ENCODE results near the gene DLK2. TPM values are rescaled to one million over a fixed set of nuclear protein-coding genes. Genes with fewer than 3 reads are reported as not detected.
"Not testable (repeated sequence)": the region's sequence is repeated elsewhere in the genome, so short reads cannot be mapped to it uniquely, and the experiment has no call there.

Gene DLK2
- total RNA-seq, 2 experiments from 2014 or later: 1.0 to 1.1 TPM

DNA sequence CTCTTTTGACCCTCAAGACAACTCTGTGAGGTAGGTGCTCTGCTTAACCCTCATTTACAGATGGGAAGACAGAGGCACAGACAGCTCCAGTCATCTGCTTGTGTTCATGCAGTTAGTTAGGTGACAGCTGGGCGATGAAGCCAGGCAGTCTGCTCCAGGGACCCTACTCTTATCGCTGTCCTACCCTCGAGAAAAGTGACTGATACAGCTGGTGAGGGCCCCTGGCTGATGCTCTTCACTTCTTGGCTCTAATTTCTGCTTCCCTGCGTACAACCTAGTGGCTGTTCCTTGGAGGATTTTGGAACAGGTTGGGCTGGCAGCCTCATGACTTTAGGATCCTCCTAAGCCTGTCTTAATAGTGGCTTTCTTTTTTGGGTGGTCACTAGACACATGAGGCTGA, 12.9 kb upstream of the DLK2 start:
- ChIA-PET CTCF (no interaction called here), POLR2A (no interaction called here)
- DNase-seq (no peak), ATAC-seq (no peak)
- H3K4me3 Mint-ChIP-seq: no peak overlapping the region
- intact Hi-C loops (cut with micrococcal nuclease): no loop called here
- TF ChIP-seq, protein P1, sequence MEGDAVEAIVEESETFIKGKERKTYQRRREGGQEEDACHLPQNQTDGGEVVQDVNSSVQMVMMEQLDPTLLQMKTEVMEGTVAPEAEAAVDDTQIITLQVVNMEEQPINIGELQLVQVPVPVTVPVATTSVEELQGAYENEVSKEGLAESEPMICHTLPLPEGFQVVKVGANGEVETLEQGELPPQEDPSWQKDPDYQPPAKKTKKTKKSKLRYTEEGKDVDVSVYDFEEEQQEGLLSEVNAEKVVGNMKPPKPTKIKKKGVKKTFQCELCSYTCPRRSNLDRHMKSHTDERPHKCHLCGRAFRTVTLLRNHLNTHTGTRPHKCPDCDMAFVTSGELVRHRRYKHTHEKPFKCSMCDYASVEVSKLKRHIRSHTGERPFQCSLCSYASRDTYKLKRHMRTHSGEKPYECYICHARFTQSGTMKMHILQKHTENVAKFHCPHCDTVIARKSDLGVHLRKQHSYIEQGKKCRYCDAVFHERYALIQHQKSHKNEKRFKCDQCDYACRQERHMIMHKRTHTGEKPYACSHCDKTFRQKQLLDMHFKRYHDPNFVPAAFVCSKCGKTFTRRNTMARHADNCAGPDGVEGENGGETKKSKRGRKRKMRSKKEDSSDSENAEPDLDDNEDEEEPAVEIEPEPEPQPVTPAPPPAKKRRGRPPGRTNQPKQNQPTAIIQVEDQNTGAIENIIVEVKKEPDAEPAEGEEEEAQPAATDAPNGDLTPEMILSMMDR (IDR thresholded peaks at IDR 0.05): no peak
- peaks cover 18% of the 10 kb centered on the region for H3K27me3 Mint-ChIP-seq
- no peaks in the 10 kb centered on the region for H3K36me3 Mint-ChIP-seq (ENCODE audit: low read depth)
- no peaks in the 10 kb centered on the region for H3K4me1 Mint-ChIP-seq (ENCODE audit: low read depth)
- no peak overlapping the region for H3K27ac Mint-ChIP-seq
- no peaks in the 10 kb centered on the region for H3K9me3 Mint-ChIP-seq

DNA sequence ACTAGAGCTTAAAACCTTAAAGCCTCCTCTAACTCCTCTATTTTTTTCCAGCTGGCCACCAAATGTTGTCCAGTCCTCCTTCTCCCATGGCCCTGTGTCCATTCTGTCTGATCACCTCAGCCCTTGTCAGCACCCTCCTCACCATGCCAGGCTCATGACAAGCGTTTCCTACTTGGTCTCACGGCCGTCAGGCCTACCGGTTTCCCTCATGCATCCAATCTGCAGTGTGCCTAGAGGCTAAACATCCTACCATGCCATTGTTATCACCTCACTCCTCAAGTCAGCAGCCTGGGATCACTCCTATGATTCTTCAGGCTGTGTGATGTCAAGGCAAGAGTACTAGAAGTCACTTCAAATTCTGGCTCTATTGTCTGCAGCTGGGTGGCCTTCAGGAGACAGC, 12.4 kb upstream of the DLK2 start:
- no peaks in the 10 kb centered on the region for H3K4me1 Mint-ChIP-seq (ENCODE audit: low read depth)
- H3K27me3 Mint-ChIP-seq: peaks cover 18% of the 10 kb centered on the region
- ATAC-seq (no peak), DNase-seq (no peak)
- H3K9me3 Mint-ChIP-seq: no peaks in the 10 kb centered on the region
- TF ChIP-seq, protein P1 (IDR thresholded peaks at IDR 0.05): no peak
- ChIA-PET CTCF (interaction anchor here (0.8 kb wide), 1 partner anchor 39 kb away, joined by 3 read pairs; no protein-coding TSS in a partner anchor), POLR2A (no interaction called here)
- H3K27ac Mint-ChIP-seq: no peak overlapping the region
- H3K4me3 Mint-ChIP-seq: no peak overlapping the region
- intact Hi-C loops (cut with micrococcal nuclease): no loop called here
- no peaks in the 10 kb centered on the region for H3K36me3 Mint-ChIP-seq (ENCODE audit: low read depth)

DNA sequence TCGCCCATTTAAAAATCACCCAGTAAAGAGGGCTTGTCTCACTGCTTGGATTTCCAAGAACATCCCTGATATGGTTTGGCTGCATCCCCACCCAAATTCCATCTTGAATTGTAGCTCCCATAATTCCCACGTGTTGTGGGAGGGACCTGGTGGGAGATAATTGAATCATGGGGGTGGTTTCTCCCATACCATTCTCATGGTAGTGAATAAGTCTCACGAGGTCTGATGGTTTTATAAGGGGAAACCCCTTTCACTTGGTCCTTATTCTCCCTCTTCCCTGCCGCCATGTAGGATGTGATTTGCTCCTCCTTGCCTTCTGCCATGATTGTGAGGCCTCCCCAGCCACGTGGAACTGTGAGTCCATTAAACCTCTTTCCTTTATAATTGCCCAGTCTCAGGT, 11.9 kb upstream of the DLK2 start:
- H3K27ac Mint-ChIP-seq; H3K4me1 Mint-ChIP-seq (ENCODE audit: low read depth): not testable (repeated sequence)

DNA sequence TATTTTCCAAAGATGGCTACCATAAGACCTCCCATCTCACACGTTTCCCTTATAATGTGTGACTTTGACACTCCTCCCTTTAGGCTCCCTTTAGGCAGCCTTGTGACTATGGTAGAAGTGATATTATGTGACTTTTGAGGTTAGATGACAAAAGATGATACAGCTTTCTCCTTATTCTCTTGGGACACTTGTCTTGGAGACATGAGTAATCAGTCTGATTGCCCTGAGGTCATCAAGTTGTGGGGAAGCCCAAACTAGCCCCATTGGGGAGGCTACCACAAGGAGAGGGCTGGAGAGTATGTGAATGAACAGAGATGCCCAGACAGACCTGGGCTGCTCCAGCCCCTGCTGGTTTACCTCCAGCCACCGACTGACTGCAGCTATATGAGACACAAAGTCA, 10.6 kb upstream of the DLK2 start:
- Mint-ChIP-seq H3K4me3 (no peak overlapping the region), H3K27me3 (peaks cover 26% of the 10 kb centered on the region), H3K9me3 (no peaks in the 10 kb centered on the region), H3K36me3 (ENCODE audit: low read depth) (no peaks in the 10 kb centered on the region), H3K27ac (no peak overlapping the region), H3K4me1 (ENCODE audit: low read depth) (no peaks in the 10 kb centered on the region)
- TF ChIP-seq, protein P1 (IDR thresholded peaks at IDR 0.05): no peak
- intact Hi-C loops (cut with micrococcal nuclease): no loop called here
- DNase-seq: no peak
- CTCF ChIA-PET: interaction anchor here (1.2 to 1.4 kb wide), 2 partner anchors 11 to 41 kb away, joined by 3 to 4 read pairs; partner anchors contain the start of gene TJAP1
- peak; percentile 24 for ATAC-seq
- POLR2A ChIA-PET: no interaction called here

More for the DNA sequence above, 11.9 kb upstream of the DLK2 start:
- peaks cover 21% of the 10 kb centered on the region for H3K27me3 Mint-ChIP-seq
- CTCF ChIA-PET: interaction anchor here (0.8 kb wide), 1 partner anchor 40 kb away, joined by 3 read pairs; no protein-coding TSS in a partner anchor
- POLR2A ChIA-PET; intact Hi-C loops (cut with micrococcal nuclease); H3K36me3 Mint-ChIP-seq (ENCODE audit: low read depth); DNase-seq; H3K4me3 Mint-ChIP-seq; ATAC-seq; H3K9me3 Mint-ChIP-seq: not testable (repeated sequence)

DNA sequence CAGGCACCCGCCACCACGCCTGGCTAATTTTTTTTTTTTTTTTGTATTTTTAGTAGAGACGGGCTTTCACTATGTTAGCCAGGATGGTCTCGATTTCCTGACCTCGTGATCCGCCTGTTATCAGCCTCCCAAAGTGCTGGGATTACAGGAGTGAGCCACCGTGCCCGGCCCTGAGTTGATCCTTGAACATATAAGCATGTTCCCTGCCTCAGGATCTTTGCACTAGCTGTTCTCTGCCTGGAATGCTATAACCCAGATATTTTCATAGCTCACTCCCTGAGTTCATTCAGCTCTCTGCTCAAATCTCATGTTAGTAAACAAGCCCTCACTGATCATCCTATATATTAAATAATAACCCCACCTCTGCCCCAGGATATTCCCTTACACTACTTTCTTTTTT, 9.0 kb upstream of the DLK2 start:
- DNase-seq (no peak), ATAC-seq (no peak)
- ChIA-PET CTCF (no interaction called here), POLR2A (no interaction called here)
- Mint-ChIP-seq H3K36me3 (ENCODE audit: low read depth) (no peaks in the 10 kb centered on the region), H3K4me3 (no peak overlapping the region), H3K9me3 (no peaks in the 10 kb centered on the region), H3K4me1 (ENCODE audit: low read depth) (no peaks in the 10 kb centered on the region), H3K27me3 (peaks cover 26% of the 10 kb centered on the region), H3K27ac (no peak overlapping the region)
- TF ChIP-seq, protein P1 (IDR thresholded peaks at IDR 0.05): no peak
- intact Hi-C loops (cut with micrococcal nuclease): no loop called here

Measured in activated CD8-positive, alpha-beta T cell treated with anti-CD3 and anti-CD28 coated beads for 36 hours (primary cell).